GM12878 (cell line): ENCODE results near the gene KCNC2. TPM values are rescaled to one million over a fixed set of nuclear protein-coding genes. Genes with fewer than 3 reads are reported as not detected.

Experiments used
- ATAC-seq: fragments of 200-7000 bp; cut with Tn5 transposase; 3 replicates; pipeline ENCODE4 v1.9.1; 2020; ENCODE audit warnings: mild to moderate bottlenecking, moderate library complexity
- BruUV-seq: library from RNA; stranded (reverse); fragments of 400-500 nt; replicated peaks from 2 replicates; lab custom pipeline; 2021; lab: Mats Ljungman, UMichigan
- CTCF ChIA-PET: fragments of 300-600 bp; sonication (Branson Sonifier 250); formaldehyde crosslinking; extraction: SDS; loops from one replicate; lab custom pipeline; 2021; ENCODE audit warnings: inconsistent platforms; lab: Yijun Ruan, JAX
- POLR2A ChIA-PET: fragments of 350-600 bp; formaldehyde crosslinking; extraction: SDS; loops from one replicate; lab custom pipeline; 2021; ENCODE audit warnings: inconsistent platforms; lab: Charles Lee
- RAD21 ChIA-PET: fragments of 300-600 bp; sonication (Branson Sonifier 250); formaldehyde crosslinking; loops from one replicate; lab custom pipeline; 2023; ENCODE audit warnings: antibody characterized with exemption; ENCODE audit not compliant: unreplicated experiment; lab: Charles Lee
- SMC1A ChIA-PET: fragments of 300-600 bp; sonication (Branson Sonifier 250); formaldehyde crosslinking; loops from one replicate; lab custom pipeline; 2023; ENCODE audit not compliant: unreplicated experiment, uncharacterized antibody; lab: Charles Lee
- DNase-seq: peaks from one replicate; pipeline ENCODE4 v3.0.0-alpha.2; 2011; ENCODE audit warnings: low read depth, low spot score
- FAIRE-seq: peaks from 3 replicates; lab custom pipeline; 2011; peaks lifted over from hg19 to GRCh38; lab: Jason Lieb, UNC
- H2AFZ ChIP-seq: 2 replicates; pipeline ENCODE4 v1.6.0; 2011; ENCODE audit warnings: low read depth, low read length, control low read depth; ENCODE audit not compliant: control insufficient read depth
- H3K27ac ChIP-seq: 2 replicates; pipeline ENCODE4 v1.5.1; 2011; ENCODE audit warnings: control low read depth; ENCODE audit not compliant: control insufficient read depth, insufficient read depth
- H3K27me3 ChIP-seq, 2 experiments: replicated peaks in 1 of 2; 2 replicates each; pipeline versions ENCODE4 v1.6.0 to v1.6.1; 2011; ENCODE audit warnings: low read length in 1 of 2; ENCODE audit not compliant: control insufficient read depth in 2 of 2, insufficient read depth in 2 of 2
- H3K36me3 ChIP-seq, 2 experiments: 2 replicates each; pipeline ENCODE4 v1.5.1; 2011; ENCODE audit warnings: low read length in 1 of 2; ENCODE audit not compliant: control insufficient read depth in 2 of 2, insufficient read depth in 2 of 2
- H3K4me1 ChIP-seq: 2 replicates; pipeline ENCODE4 v1.6.1; 2011; ENCODE audit warnings: mild to moderate bottlenecking, low read length, moderate library complexity, mixed read lengths; ENCODE audit not compliant: control insufficient read depth, insufficient read depth
- H3K4me2 ChIP-seq: 2 replicates; pipeline ENCODE4 v1.6.0; 2011; ENCODE audit warnings: control low read depth; ENCODE audit not compliant: control insufficient read depth, insufficient read depth
- H3K4me3 ChIP-seq: fragments of 200-600 bp; sonication (generic); 2 replicates; pipeline ENCODE4 v1.5.1; 2016
- H3K79me2 ChIP-seq: 2 replicates; pipeline ENCODE4 v1.6.0; 2011; ENCODE audit warnings: low read length; ENCODE audit not compliant: control insufficient read depth, insufficient read depth
- H3K9ac ChIP-seq: 2 replicates; pipeline ENCODE4 v1.8.0; 2011; ENCODE audit warnings: low read length, control low read depth, mixed read lengths; ENCODE audit not compliant: control insufficient read depth, insufficient read depth
- H3K9me3 ChIP-seq: replicated peaks from 3 replicates; pipeline ENCODE4 v1.5.1; 2011; ENCODE audit warnings: mild to moderate bottlenecking, low read length; ENCODE audit not compliant: control insufficient read depth, insufficient read depth
- H4K20me1 ChIP-seq: 2 replicates; pipeline ENCODE4 v1.6.0; 2011; ENCODE audit not compliant: control insufficient read depth, insufficient read depth
- HDGF ChIP-seq: fragments of 450-650 bp; IDR thresholded peaks from 2 replicates; pipeline ENCODE4 v1.6.1; 2016; ENCODE audit warnings: antibody characterized with exemption
- IRF3 ChIP-seq: fragments of 450-650 bp; IDR thresholded peaks from 2 replicates; pipeline ENCODE4 v1.6.1; 2014; ENCODE audit warnings: mild to moderate bottlenecking
- NKRF ChIP-seq: fragments of 450-650 bp; conservative IDR thresholded peaks from 2 replicates; pipeline ENCODE4 v1.6.1; 2017; ENCODE audit warnings: mild to moderate bottlenecking, moderate library complexity
- YY1 ChIP-seq: IDR thresholded peaks from 2 replicates; pipeline ENCODE4 v1.6.1; 2011; ENCODE audit warnings: low read depth, mild to moderate bottlenecking, low read length
- ZNF384 ChIP-seq: IDR thresholded peaks from 2 replicates; pipeline ENCODE4 v1.6.1; 2012; ENCODE audit warnings: low read depth, mild to moderate bottlenecking, low read length, improper control_type of control experiment, borderline replicate concordance
- WGBS: methylation state at CpG from one replicate; pipeline ENCODE4 v1.1.6; 2016; ENCODE audit warnings: low lambda C conversion rate; ENCODE audit not compliant: insufficient replicate concordance, insufficient coverage; ENCODE audit errors: missing lambda C conversion rate; 5-methylcytosine and 5-hydroxymethylcytosine counted together
- in situ Hi-C: fragments of 300-500 bp; cut with MboI; formaldehyde crosslinking; loops from 9 replicates; pipeline ENCODE4 v1.14.3; 2018; ENCODE audit warnings: mixed read lengths
- intact Hi-C: fragments of 100-400 bp; cut with micrococcal nuclease; formaldehyde crosslinking; loops from one replicate; pipeline ENCODE4 v1.14.2; 2022; ENCODE audit not compliant: unreplicated experiment
- polyA plus RNA-seq, 11 experiments: library from polyadenylated mRNA; depleted of rRNA in 4 of 11; unstranded in 6 of 11; stranded (reverse) in 5 of 11; fragments of >200 nt; fragmentation: Nextera tagmentation in 4 of 11; fragmentation: Illumina TruSeq in 1 of 11; extraction: Ambion mirVana in 4 of 11; extraction: Trizol in 1 of 11; gene quantifications; 1 replicate in 1 of 11; 2 replicates in 10 of 11; pipeline versions ENCODE4 v1.2.1 to v1.2.3, GENCODE V29; 2011 to 2016; ENCODE audit warnings: inconsistent platforms in 2 of 11, missing spikeins in 2 of 11, low read depth in 1 of 11
- total RNA-seq, 4 experiments: library from RNA; depleted of rRNA in 3 of 4; stranded (reverse); fragments of >200 nt in 3 of 4; fragmentation: Illumina TruSeq in 1 of 4; extraction: Trizol in 1 of 4; gene quantifications; 2 replicates each; pipeline versions ENCODE4 v1.2.1 to v1.2.3, GENCODE V29; 2013 to 2021

Gene KCNC2
- total and polyA plus RNA-seq, 10 of the 15 experiments (the other 5 are each of a cell fraction or from before 2014, with no cell fraction given): 0.03 to 2.3 (median 0.08) TPM; not detected in 7

- H3K79me2 ChIP-seq: no peaks in the 10 kb centered on the region
- no peak overlapping the region for H3K9ac ChIP-seq
- 0% methylated on average over 2 of the region's 2 CpGs for WGBS
- RAD21 ChIA-PET: no interaction called here
- H3K27me3 ChIP-seq: no peaks in the 10 kb centered on the region
- intact Hi-C loops (no loop called here), in situ Hi-C loops (no loop called here)
- TF ChIP-seq ZNF384: no peak
- no peak for TF ChIP-seq HDGF
- no peak for TF ChIP-seq IRF3
- TF ChIP-seq YY1: no peak
- no peak for TF ChIP-seq NKRF
- no peak for ATAC-seq
- CTCF ChIA-PET: no interaction called here
- DNase-seq: no peak
- SMC1A ChIA-PET: interaction anchor here (0.7 to 1.4 kb wide), 3 partner anchors 8 to 128 kb away, joined by 3 read pairs; no protein-coding TSS in a partner anchor
- H3K4me1 ChIP-seq: no peaks in the 10 kb centered on the region
- H3K9me3 ChIP-seq: no peaks in the 10 kb centered on the region
- H3K36me3 ChIP-seq: no peaks in the 10 kb centered on the region
- no peak overlapping the region for H3K27ac ChIP-seq
- BruUV-seq: no TSS peak
- POLR2A ChIA-PET: no interaction called here
- H4K20me1 ChIP-seq: no peaks in the 10 kb centered on the region
- H3K4me2 ChIP-seq: no peak overlapping the region
- no peak for FAIRE-seq
- H3K4me3 ChIP-seq: no peak overlapping the region
- H2AFZ ChIP-seq: no peak overlapping the region
Measured at GRCh38 chr12:75086091-75087038, 123.3 kb downstream of the KCNC2 start.
